GM10248 (cell line): ENCODE data around the gene GRAMD4.

Experiments used
- CTCF ChIA-PET: fragments of 300-600 bp; sonication (Branson Sonifier 250); formaldehyde crosslinking; extraction: SDS; loops from one replicate; lab custom pipeline; 2021; ENCODE audit warnings: antibody characterized with exemption; lab: Yijun Ruan, JAX
- POLR2A ChIA-PET: fragments of 350-650 bp; sonication (Branson Sonifier 250); formaldehyde crosslinking; extraction: SDS; loops from one replicate; lab custom pipeline; 2020; ENCODE audit warnings: antibody characterized with exemption; lab: Yijun Ruan, JAX
- DNase-seq: peaks from one replicate; pipeline ENCODE4 v3.0.0; 2012; ENCODE audit errors: extremely low spot score
- TF ChIP-seq, protein P1 (sequence below): IDR thresholded peaks from 2 replicates; pipeline ENCODE4 v1.5.1; 2012; ENCODE audit warnings: mild to moderate bottlenecking, low read depth; ENCODE audit errors: extremely low read depth, missing control alignments, control extremely low read depth

GRAMD4 gene

DNA sequence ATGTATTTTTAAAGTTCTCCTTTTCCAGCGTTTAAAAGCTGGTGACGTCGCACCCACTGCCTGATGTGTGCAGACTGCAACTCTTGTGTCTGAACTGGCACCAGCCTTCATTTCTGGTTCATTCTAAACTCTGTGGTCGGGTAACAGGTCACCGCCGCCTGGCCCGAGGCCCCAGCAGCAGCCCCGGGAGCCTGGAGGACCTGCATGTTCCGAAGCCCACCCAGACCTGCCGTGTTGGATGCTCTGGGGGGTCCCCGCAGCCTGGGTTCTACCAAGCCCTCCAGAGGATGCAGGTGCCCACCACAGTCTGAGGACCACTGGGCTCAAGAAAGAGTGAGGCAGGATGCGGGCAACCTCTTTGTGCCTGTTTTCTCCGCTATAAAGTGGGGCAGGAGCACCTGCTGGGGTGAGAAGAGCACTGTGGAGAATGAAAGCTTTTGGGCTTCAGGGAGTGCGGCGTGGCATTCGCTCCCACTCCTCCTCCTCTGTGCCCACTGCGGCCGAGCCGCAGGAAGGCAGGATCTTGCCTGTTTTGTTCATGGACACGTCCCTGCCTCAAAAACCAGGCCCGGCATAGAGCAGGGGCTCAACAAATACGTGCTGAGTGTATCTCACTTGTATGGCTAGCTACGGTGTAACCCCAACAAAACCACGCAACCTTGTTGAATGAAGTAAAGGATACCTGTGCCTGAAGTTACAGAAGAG lies 77.8 kb downstream of the GRAMD4 start:
- POLR2A ChIA-PET: no interaction called here
- CTCF ChIA-PET: interaction anchor here (1.1 to 1.3 kb wide), 2 partner anchors 8 to 105 kb away, joined by 3 to 4 read pairs; no protein-coding TSS in a partner anchor
- no peak for DNase-seq
- TF ChIP-seq, protein P1, sequence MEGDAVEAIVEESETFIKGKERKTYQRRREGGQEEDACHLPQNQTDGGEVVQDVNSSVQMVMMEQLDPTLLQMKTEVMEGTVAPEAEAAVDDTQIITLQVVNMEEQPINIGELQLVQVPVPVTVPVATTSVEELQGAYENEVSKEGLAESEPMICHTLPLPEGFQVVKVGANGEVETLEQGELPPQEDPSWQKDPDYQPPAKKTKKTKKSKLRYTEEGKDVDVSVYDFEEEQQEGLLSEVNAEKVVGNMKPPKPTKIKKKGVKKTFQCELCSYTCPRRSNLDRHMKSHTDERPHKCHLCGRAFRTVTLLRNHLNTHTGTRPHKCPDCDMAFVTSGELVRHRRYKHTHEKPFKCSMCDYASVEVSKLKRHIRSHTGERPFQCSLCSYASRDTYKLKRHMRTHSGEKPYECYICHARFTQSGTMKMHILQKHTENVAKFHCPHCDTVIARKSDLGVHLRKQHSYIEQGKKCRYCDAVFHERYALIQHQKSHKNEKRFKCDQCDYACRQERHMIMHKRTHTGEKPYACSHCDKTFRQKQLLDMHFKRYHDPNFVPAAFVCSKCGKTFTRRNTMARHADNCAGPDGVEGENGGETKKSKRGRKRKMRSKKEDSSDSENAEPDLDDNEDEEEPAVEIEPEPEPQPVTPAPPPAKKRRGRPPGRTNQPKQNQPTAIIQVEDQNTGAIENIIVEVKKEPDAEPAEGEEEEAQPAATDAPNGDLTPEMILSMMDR: no peak

DNA sequence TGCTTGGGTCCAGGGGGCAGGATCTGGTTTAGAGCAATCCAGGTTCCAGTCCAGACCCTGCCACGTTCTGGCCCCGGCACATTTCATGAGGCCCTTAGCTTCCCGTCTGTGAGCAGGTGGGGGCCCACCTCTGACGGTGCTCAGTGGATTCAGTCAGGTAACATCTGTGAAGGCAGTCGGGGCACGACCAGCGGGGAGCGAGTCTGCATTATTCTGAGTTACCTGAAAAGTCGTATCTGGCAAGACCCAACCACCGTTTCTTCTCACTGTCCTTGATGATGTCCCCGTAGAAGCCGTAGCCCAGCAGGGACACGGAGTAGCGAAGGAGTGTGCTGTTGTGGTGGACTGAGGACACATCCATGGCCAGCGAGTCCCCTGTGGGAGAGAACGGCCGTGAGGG lies 78.9 kb downstream of the GRAMD4 start:
- POLR2A ChIA-PET: no interaction called here
- TF ChIP-seq, protein P1: no peak
- no peak for DNase-seq
- CTCF ChIA-PET: interaction anchor here (1.1 kb wide), 1 partner anchor 104 kb away, joined by 4 read pairs; no protein-coding TSS in a partner anchor

DNA sequence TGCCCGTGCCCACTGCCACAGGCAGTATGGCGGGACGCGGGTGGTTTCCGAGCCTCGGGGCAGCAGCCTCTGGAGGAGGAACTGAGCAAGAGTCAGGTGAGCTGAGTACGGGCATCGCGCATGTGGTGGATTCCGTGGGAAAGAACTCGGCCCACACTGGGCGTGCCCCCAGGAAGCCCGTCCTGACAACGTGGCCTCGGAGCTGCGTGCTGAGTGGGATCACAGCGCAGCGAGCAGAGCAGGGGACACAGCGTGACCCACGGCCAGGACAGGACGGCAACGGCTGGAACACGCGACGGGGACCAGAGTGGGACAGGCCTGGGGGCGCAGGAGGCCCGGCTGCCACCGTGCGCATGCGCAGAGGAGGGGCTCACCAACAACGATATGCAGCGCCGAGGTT lies 81.1 kb downstream of the GRAMD4 start:
- ChIA-PET POLR2A (no interaction called here), CTCF (no interaction called here)
- no peak for DNase-seq
- TF ChIP-seq, protein P1: no peak

DNA sequence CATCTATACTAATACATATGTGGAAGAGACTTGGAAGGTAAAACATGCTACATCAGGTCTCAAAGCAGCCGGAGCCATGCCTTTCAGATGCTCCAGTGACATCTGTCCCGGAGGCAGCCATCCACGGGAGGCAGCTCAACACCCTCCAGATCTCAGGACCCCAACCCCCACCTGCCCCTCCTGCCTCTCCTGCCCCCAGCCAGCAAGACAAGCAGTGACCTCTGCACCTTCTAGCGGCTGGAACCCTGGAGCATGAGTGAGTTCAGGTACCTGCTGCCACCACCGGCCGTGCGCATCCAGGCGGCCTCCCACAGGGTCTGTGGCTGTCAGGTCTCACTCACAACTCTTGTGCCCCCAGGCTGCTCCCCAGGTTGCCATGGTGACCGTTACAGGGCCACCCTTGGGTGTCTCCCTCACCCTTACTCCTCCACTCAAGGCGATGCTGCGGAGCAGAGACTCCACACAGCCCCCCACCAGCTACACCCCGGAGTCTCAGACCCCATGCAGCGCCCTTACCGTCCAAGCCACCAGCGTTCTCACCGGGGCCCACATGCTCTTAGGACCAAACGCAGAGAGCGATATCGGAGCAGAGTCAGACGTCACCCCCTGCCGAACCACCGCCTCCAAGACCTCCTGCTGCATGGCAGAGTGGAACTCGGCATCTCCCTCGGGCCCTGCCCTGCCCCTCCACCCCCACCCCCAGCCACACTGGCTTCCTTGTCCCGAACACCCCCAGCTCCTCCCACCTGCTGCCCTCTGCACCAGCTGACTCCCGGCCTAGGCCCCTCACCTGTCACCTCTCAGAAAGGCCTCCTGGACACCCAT lies 83.2 kb downstream of the GRAMD4 start:
- TF ChIP-seq, protein P1: no peak
- CTCF ChIA-PET: no interaction called here
- POLR2A ChIA-PET: no interaction called here
- DNase-seq: no peak

DNA sequence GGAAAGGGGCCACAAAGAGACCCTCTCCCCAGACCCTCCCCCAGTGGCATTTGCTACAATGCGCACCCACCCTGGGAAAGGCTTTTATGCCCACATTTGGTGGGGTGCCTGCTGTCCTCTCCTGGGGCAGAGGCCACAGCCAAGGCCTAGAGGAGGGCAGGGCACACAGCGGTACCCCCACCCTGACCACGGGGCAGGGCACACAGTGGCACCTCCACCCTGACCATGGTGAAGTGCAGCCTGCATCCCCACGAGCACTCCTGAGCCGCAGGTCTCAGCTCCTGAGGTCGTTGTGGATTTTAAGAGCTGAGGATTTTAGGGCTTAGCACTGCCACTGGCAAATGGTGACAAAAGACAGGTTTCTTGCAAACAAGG lies 83.8 kb downstream of the GRAMD4 start:
- TF ChIP-seq, protein P1: no peak
- ChIA-PET CTCF (no interaction called here), POLR2A (no interaction called here)
- DNase-seq: no peak

DNA sequence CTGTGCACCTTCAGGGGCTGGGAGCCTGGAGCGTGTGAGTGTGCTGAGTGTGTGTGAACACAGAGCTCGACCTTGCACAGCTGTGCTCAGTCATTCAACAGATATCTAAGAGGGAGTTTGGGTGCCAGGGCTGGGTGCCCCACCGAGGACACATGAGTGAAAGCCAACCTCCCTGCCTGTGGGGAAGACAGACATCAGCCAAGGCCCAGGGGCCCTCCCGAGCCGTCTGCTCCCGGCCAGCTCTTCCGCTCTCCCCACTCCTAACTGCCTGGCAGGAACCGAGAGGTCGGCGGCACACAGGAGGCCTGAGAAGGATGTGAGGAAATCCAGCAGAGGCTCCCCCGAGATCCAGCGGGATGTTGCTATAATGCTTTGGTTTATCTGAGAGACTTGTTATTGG lies 85.9 kb downstream of the GRAMD4 start:
- POLR2A ChIA-PET: no interaction called here
- CTCF ChIA-PET: interaction anchor here (1.3 kb wide), 1 partner anchor 8 kb away, joined by 3 read pairs; no protein-coding TSS in a partner anchor
- TF ChIP-seq, protein P1: no peak
- DNase-seq: no peak
